Measurements from ENCODE around the gene ENOX1.

Gene ENOX1

GRCh38 chr13:43785650-43786471 is 911 bp downstream of the ENOX1 start:
- peak; percentile 77 for DNase-seq (ENCODE audit: low spot score)

- DNase-seq (ENCODE audit: low spot score), result peak; percentile 17
These were observed 1.5 kb downstream of the ENOX1 start for GRCh38 chr13:43785261-43785649.

- DNase-seq (ENCODE audit: low spot score), result no peak
These were observed 2.3 kb downstream of the ENOX1 start for GRCh38 chr13:43784496-43784895.

- DNase-seq (ENCODE audit: low spot score), result peak; percentile 46
These were observed 3.0 kb downstream of the ENOX1 start for GRCh38 chr13:43783820-43784219.

- peak; percentile 6 for DNase-seq (ENCODE audit: low spot score)
These were observed 4.1 kb downstream of the ENOX1 start for GRCh38 chr13:43782686-43783085.

- no peak for DNase-seq (ENCODE audit: low spot score)
These were observed 6.1 kb downstream of the ENOX1 start for GRCh38 chr13:43780666-43781065.

- peak; percentile 53 for DNase-seq (ENCODE audit: low spot score)
These were observed 10.2 kb downstream of the ENOX1 start for GRCh38 chr13:43776501-43777079.

- DNase-seq (ENCODE audit: low spot score), result no peak
These were observed 10.8 kb downstream of the ENOX1 start for GRCh38 chr13:43776006-43776405.

GRCh38 chr13:43773602-43774001 is 13.2 kb downstream of the ENOX1 start:
- DNase-seq (ENCODE audit: low spot score), result no peak

GRCh38 chr13:43770871-43771270 is 15.9 kb downstream of the ENOX1 start:
- no peak for DNase-seq (ENCODE audit: low spot score)

- DNase-seq (ENCODE audit: low spot score), result no peak
These were observed 17.2 kb downstream of the ENOX1 start for GRCh38 chr13:43769529-43769928.

- no peak for DNase-seq (ENCODE audit: low spot score)
These were observed 19.3 kb downstream of the ENOX1 start for GRCh38 chr13:43767341-43767931.

GRCh38 chr13:43766725-43767124 is 20.0 kb downstream of the ENOX1 start:
- DNase-seq (ENCODE audit: low spot score), result no peak

GRCh38 chr13:43764349-43764748 is 22.4 kb downstream of the ENOX1 start:
- no peak for DNase-seq (ENCODE audit: low spot score)

GRCh38 chr13:43763143-43763759 is 23.5 kb downstream of the ENOX1 start:
- DNase-seq (ENCODE audit: low spot score), result no peak

- DNase-seq (ENCODE audit: low spot score), result no peak
These were observed 25.0 kb downstream of the ENOX1 start for GRCh38 chr13:43761616-43762315.

- DNase-seq (ENCODE audit: low spot score), result no peak
These were observed 26.5 kb downstream of the ENOX1 start for GRCh38 chr13:43760257-43760656.

GRCh38 chr13:43758834-43759233 is 27.9 kb downstream of the ENOX1 start:
- DNase-seq (ENCODE audit: low spot score), result no peak

GRCh38 chr13:43757266-43757665 is 29.5 kb downstream of the ENOX1 start:
- DNase-seq (ENCODE audit: low spot score), result no peak

GRCh38 chr13:43755844-43756243 is 30.9 kb downstream of the ENOX1 start:
- no peak for DNase-seq (ENCODE audit: low spot score)

- no peak for DNase-seq (ENCODE audit: low spot score)
These were observed 35.1 kb downstream of the ENOX1 start for GRCh38 chr13:43751624-43752023.

- peak; percentile 5 for DNase-seq (ENCODE audit: low spot score)
These were observed 37.3 kb downstream of the ENOX1 start for GRCh38 chr13:43749503-43749902.

Data from kidney tubule cell (primary cell).